ENCODE results near the gene COL27A1.

The COL27A1 gene

GRCh38 chr9:114341152-114341830 is 186.0 kb downstream of the COL27A1 start:
- no peaks in the 10 kb centered on the region for H3K27me3 ChIP-seq (ENCODE audit: control insufficient read depth, insufficient read depth, low read length)
- H3K27ac ChIP-seq (ENCODE audit: low read length), result no peak overlapping the region
- H3K9me3 ChIP-seq (ENCODE audit: control insufficient read depth, low read depth, low read length), result no peaks in the 10 kb centered on the region
- no peak overlapping the region for H3K4me3 ChIP-seq (ENCODE audit: low read length)
- no peak overlapping the region for H3K9ac ChIP-seq (ENCODE audit: low read length)
- H3K36me3 ChIP-seq (ENCODE audit: control insufficient read depth, low read depth, low read length), result peaks cover 46% of the 10 kb centered on the region
- H3K4me1 ChIP-seq (ENCODE audit: control insufficient read depth, low read depth, low read length), result no peaks in the 10 kb centered on the region

GRCh38 chr9:114341991-114342390 is 186.7 kb downstream of the COL27A1 start:
- H3K36me3 ChIP-seq (ENCODE audit: control insufficient read depth, low read depth, low read length), result peaks cover 52% of the 10 kb centered on the region
- no peak overlapping the region for H3K27ac ChIP-seq (ENCODE audit: low read length)
- no peaks in the 10 kb centered on the region for H3K27me3 ChIP-seq (ENCODE audit: control insufficient read depth, insufficient read depth, low read length)
- no peak overlapping the region for H3K9ac ChIP-seq (ENCODE audit: low read length)
- H3K4me3 ChIP-seq (ENCODE audit: low read length), result no peak overlapping the region
- no peaks in the 10 kb centered on the region for H3K4me1 ChIP-seq (ENCODE audit: control insufficient read depth, low read depth, low read length)
- no peaks in the 10 kb centered on the region for H3K9me3 ChIP-seq (ENCODE audit: control insufficient read depth, low read depth, low read length)

- Histone ChIP-seq H3K4me3 (ENCODE audit: low read length) (no peak overlapping the region), H3K27ac (ENCODE audit: low read length) (no peak overlapping the region), H3K27me3 (ENCODE audit: control insufficient read depth, insufficient read depth, low read length) (no peaks in the 10 kb centered on the region), H3K9ac (ENCODE audit: low read length) (no peak overlapping the region), H3K9me3 (ENCODE audit: control insufficient read depth, low read depth, low read length) (no peaks in the 10 kb centered on the region), H3K4me1 (ENCODE audit: control insufficient read depth, low read depth, low read length) (no peaks in the 10 kb centered on the region), H3K36me3 (ENCODE audit: control insufficient read depth, low read depth, low read length) (peaks cover 52% of the 10 kb centered on the region)
Measured at GRCh38 chr9:114342755-114343440, 187.6 kb downstream of the COL27A1 start.

- H3K4me1 ChIP-seq (ENCODE audit: control insufficient read depth, low read depth, low read length), result peaks cover 2% of the 10 kb centered on the region
- no peaks in the 10 kb centered on the region for H3K9me3 ChIP-seq (ENCODE audit: control insufficient read depth, low read depth, low read length)
- H3K9ac ChIP-seq (ENCODE audit: low read length), result no peak overlapping the region
- H3K4me3 ChIP-seq (ENCODE audit: low read length), result no peak overlapping the region
- H3K27me3 ChIP-seq (ENCODE audit: control insufficient read depth, insufficient read depth, low read length), result no peaks in the 10 kb centered on the region
- H3K27ac ChIP-seq (ENCODE audit: low read length), result no peak overlapping the region
- peaks cover 55% of the 10 kb centered on the region for H3K36me3 ChIP-seq (ENCODE audit: control insufficient read depth, low read depth, low read length)
Measured at GRCh38 chr9:114343471-114344187, 188.3 kb downstream of the COL27A1 start.

GRCh38 chr9:114344188-114344566 is 188.8 kb downstream of the COL27A1 start:
- Histone ChIP-seq H3K27ac (ENCODE audit: low read length) (no peak overlapping the region), H3K9ac (ENCODE audit: low read length) (no peak overlapping the region), H3K27me3 (ENCODE audit: control insufficient read depth, insufficient read depth, low read length) (no peaks in the 10 kb centered on the region), H3K4me1 (ENCODE audit: control insufficient read depth, low read depth, low read length) (peaks cover 7% of the 10 kb centered on the region), H3K9me3 (ENCODE audit: control insufficient read depth, low read depth, low read length) (no peaks in the 10 kb centered on the region), H3K4me3 (ENCODE audit: low read length) (no peak overlapping the region), H3K36me3 (ENCODE audit: control insufficient read depth, low read depth, low read length) (peaks cover 56% of the 10 kb centered on the region)

GRCh38 chr9:114344692-114345091 is 189.4 kb downstream of the COL27A1 start:
- Histone ChIP-seq H3K9me3 (ENCODE audit: control insufficient read depth, low read depth, low read length) (no peaks in the 10 kb centered on the region), H3K36me3 (ENCODE audit: control insufficient read depth, low read depth, low read length) (peaks cover 57% of the 10 kb centered on the region), H3K9ac (ENCODE audit: low read length) (no peak overlapping the region), H3K27me3 (ENCODE audit: control insufficient read depth, insufficient read depth, low read length) (no peaks in the 10 kb centered on the region), H3K27ac (ENCODE audit: low read length) (no peak overlapping the region), H3K4me1 (ENCODE audit: control insufficient read depth, low read depth, low read length) (peaks cover 12% of the 10 kb centered on the region), H3K4me3 (ENCODE audit: low read length) (no peak overlapping the region)

GRCh38 chr9:114345493-114346065 is 190.2 kb downstream of the COL27A1 start:
- Histone ChIP-seq H3K9ac (ENCODE audit: low read length) (no peak overlapping the region), H3K9me3 (ENCODE audit: control insufficient read depth, low read depth, low read length) (no peaks in the 10 kb centered on the region), H3K4me1 (ENCODE audit: control insufficient read depth, low read depth, low read length) (peaks cover 14% of the 10 kb centered on the region), H3K36me3 (ENCODE audit: control insufficient read depth, low read depth, low read length) (peaks cover 65% of the 10 kb centered on the region), H3K27ac (ENCODE audit: low read length) (no peak overlapping the region), H3K27me3 (ENCODE audit: control insufficient read depth, insufficient read depth, low read length) (no peaks in the 10 kb centered on the region), H3K4me3 (ENCODE audit: low read length) (no peak overlapping the region)

GRCh38 chr9:114346146-114346545 is 190.8 kb downstream of the COL27A1 start:
- no peak overlapping the region for H3K27ac ChIP-seq (ENCODE audit: low read length)
- H3K36me3 ChIP-seq (ENCODE audit: control insufficient read depth, low read depth, low read length), result peaks cover 65% of the 10 kb centered on the region
- no peak overlapping the region for H3K4me3 ChIP-seq (ENCODE audit: low read length)
- H3K9me3 ChIP-seq (ENCODE audit: control insufficient read depth, low read depth, low read length), result no peaks in the 10 kb centered on the region
- H3K9ac ChIP-seq (ENCODE audit: low read length), result no peak overlapping the region
- no peaks in the 10 kb centered on the region for H3K27me3 ChIP-seq (ENCODE audit: control insufficient read depth, insufficient read depth, low read length)
- peaks cover 14% of the 10 kb centered on the region for H3K4me1 ChIP-seq (ENCODE audit: control insufficient read depth, low read depth, low read length)

GRCh38 chr9:114347675-114348074 is 192.3 kb downstream of the COL27A1 start:
- H3K4me3 ChIP-seq (ENCODE audit: low read length), result no peak overlapping the region
- no peaks in the 10 kb centered on the region for H3K9me3 ChIP-seq (ENCODE audit: control insufficient read depth, low read depth, low read length)
- H3K36me3 ChIP-seq (ENCODE audit: control insufficient read depth, low read depth, low read length), result peaks cover 65% of the 10 kb centered on the region
- H3K27ac ChIP-seq (ENCODE audit: low read length), result no peak overlapping the region
- peaks cover 14% of the 10 kb centered on the region for H3K4me1 ChIP-seq (ENCODE audit: control insufficient read depth, low read depth, low read length)
- no peak overlapping the region for H3K9ac ChIP-seq (ENCODE audit: low read length)
- H3K27me3 ChIP-seq (ENCODE audit: control insufficient read depth, insufficient read depth, low read length), result no peaks in the 10 kb centered on the region

GRCh38 chr9:114348261-114348905 is 193.0 kb downstream of the COL27A1 start:
- Histone ChIP-seq H3K9me3 (ENCODE audit: control insufficient read depth, low read depth, low read length) (no peaks in the 10 kb centered on the region), H3K4me3 (ENCODE audit: low read length) (no peak overlapping the region), H3K27ac (ENCODE audit: low read length) (peak overlapping the region; percentile 2), H3K36me3 (ENCODE audit: control insufficient read depth, low read depth, low read length) (peaks cover 63% of the 10 kb centered on the region), H3K4me1 (ENCODE audit: control insufficient read depth, low read depth, low read length) (peaks cover 14% of the 10 kb centered on the region), H3K9ac (ENCODE audit: low read length) (peak overlapping the region; percentile 36), H3K27me3 (ENCODE audit: control insufficient read depth, insufficient read depth, low read length) (no peaks in the 10 kb centered on the region)

GRCh38 chr9:114348906-114349482 is 193.7 kb downstream of the COL27A1 start:
- H3K36me3 ChIP-seq (ENCODE audit: control insufficient read depth, low read depth, low read length), result peaks cover 61% of the 10 kb centered on the region
- H3K27me3 ChIP-seq (ENCODE audit: control insufficient read depth, insufficient read depth, low read length), result no peaks in the 10 kb centered on the region
- H3K9me3 ChIP-seq (ENCODE audit: control insufficient read depth, low read depth, low read length), result no peaks in the 10 kb centered on the region
- peaks cover 14% of the 10 kb centered on the region for H3K4me1 ChIP-seq (ENCODE audit: control insufficient read depth, low read depth, low read length)
- peak overlapping the region; percentile 78 for H3K27ac ChIP-seq (ENCODE audit: low read length)
- no peak overlapping the region for H3K4me3 ChIP-seq (ENCODE audit: low read length)
- H3K9ac ChIP-seq (ENCODE audit: low read length), result peak overlapping the region; percentile 36

All from iPS-18a (cell line).